Stimulated activated CD4-positive, alpha-beta T cell treated with anti-CD3 and anti-CD28 coated beads, Interleukin-4, amount 100 ng/mL, for 24 hours (primary cell): ENCODE results near the gene HARS1.
"Not testable (repeated sequence)": the region's sequence is repeated elsewhere in the genome, so short reads cannot be mapped to it uniquely, and the experiment has no call there.

Source experiments
- DNase-seq: peaks from one replicate; pipeline ENCODE4 v3.0.0-alpha.2; 2020

HARS1 gene

GRCh38 chr5:140674629-140675028 is 16.5 kb downstream of the HARS1 start:
- DNase-seq: no peak

GRCh38 chr5:140674211-140674610 is 17.0 kb downstream of the HARS1 start:
- DNase-seq: no peak

- no peak for DNase-seq
Observed at GRCh38 chr5:140673187-140673976, 17.8 kb downstream of the HARS1 start, which contains the start of gene DND1. Gene DND1, minus strand, starts transcription at chr5:140673576. Its CDS starts 34 bp downstream, at chr5:140673542.

- no peak for DNase-seq
Observed at GRCh38 chr5:140672455-140673186, 18.5 kb downstream of the HARS1 start.

- DNase-seq: no peak
Observed at GRCh38 chr5:140671472-140672125, 19.6 kb downstream of the HARS1 start.

GRCh38 chr5:140671035-140671434 is 20.1 kb downstream of the HARS1 start:
- not testable (repeated sequence) for DNase-seq

GRCh38 chr5:140664359-140665119 is 26.6 kb downstream of the HARS1 start, which contains the start of gene WDR55:
Gene WDR55, plus strand, starts transcription at chr5:140664904. Its CDS starts 9 bp downstream, at chr5:140664913.
- DNase-seq: peak; percentile 97

- DNase-seq: no peak
Observed at GRCh38 chr5:140664030-140664358, 27.2 kb downstream of the HARS1 start.

- not testable (repeated sequence) for DNase-seq
Observed at GRCh38 chr5:140660371-140660770, 30.8 kb downstream of the HARS1 start.

GRCh38 chr5:140658870-140659269 is 32.3 kb downstream of the HARS1 start:
- no peak for DNase-seq

- DNase-seq: no peak
Observed at GRCh38 chr5:140647042-140647419, 44.1 kb downstream of the HARS1 start.

- DNase-seq: no peak
Observed at GRCh38 chr5:140642718-140643117, 48.5 kb downstream of the HARS1 start.

- no peak for DNase-seq
Observed at GRCh38 chr5:140641716-140642115, 49.5 kb downstream of the HARS1 start.

- peak; percentile 97 for DNase-seq
Observed at GRCh38 chr5:140639148-140639981, 51.8 kb downstream of the HARS1 start, which contains the start of gene TMCO6. Gene TMCO6, plus strand, starts transcription at chr5:140639451. Its CDS starts 77 bp downstream, at chr5:140639528.

- not testable (repeated sequence) for DNase-seq
Observed at GRCh38 chr5:140638898-140639147, 52.3 kb downstream of the HARS1 start.

GRCh38 chr5:140637371-140638100 is 53.6 kb downstream of the HARS1 start:
- no peak for DNase-seq

GRCh38 chr5:140635291-140636257 is 55.6 kb downstream of the HARS1 start:
- DNase-seq: no peak

GRCh38 chr5:140634103-140634502 is 57.1 kb downstream of the HARS1 start:
- DNase-seq: no peak

GRCh38 chr5:140633501-140633900 is 57.7 kb downstream of the HARS1 start:
- DNase-seq: no peak

- peak; percentile 11 for DNase-seq
Observed at GRCh38 chr5:140633021-140633471, 58.1 kb downstream of the HARS1 start, which contains the start of gene CD14. Gene CD14, minus strand, starts transcription at chr5:140633175. Its CDS starts 104 bp downstream, at chr5:140633071.
